ENCODE results near the gene WDR45.
"Not testable (repeated sequence)": the region's sequence is repeated elsewhere in the genome, so short reads cannot be mapped to it uniquely, and the experiment has no call there.

WDR45 gene

DNA sequence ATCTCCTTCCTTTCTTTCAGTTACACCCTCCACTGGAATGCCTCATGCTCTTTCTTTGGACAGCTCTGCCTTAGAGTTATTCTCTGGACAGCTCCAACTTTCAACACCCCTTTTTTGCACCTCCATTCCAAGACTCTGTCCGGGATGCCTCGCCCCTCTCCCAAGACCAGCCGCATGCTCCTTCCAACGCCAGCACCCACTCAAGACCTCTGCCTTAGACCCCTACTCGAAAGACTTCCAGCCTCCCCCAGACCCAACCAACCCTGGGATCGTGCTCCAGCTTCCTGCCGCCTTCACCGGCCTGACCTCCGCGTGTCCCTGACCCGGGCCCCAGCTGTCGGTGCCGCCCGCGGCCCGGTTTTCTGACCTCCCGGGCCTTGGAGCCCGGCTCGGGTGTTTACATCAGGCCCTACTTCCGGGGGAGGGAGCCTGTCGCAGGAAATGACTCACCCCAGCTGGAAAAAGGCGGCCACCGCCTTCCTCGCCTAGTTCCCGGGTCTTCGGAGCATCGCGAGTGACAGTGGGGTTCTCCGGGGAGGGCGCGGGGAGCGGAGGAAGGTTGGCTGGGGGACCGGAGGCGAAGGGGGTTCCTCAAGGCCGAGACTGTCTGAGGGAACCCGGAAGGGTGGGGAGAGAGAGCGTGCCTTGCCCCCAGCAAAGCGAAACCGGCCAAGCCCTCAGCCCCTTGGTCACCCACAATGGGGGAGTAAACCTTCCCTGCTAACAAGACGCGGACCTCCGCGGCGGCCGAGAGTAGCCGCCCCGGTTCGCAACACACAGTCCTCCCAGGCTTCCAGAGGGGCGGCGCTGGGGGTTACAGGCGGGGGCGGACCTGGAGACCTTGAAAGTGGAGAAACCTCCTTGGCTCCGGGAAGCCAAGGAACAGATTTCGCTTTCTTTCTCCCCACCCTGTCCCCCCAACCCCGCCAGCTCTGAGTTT lies at the start of gene WDR45:
Gene WDR45, minus strand, starts transcription at position 399 of the 940 bp plus-strand sequence. CDS start 1,792 bp downstream, outside the sequence.
- FAIRE-seq, result no peak
- DNase-seq (ENCODE audit: insufficient read length, low spot score), result peak; percentile 64

GRCh38 chrX:49129427-49129826 lies 49.7 kb upstream of the WDR45 start:
- DNase-seq (ENCODE audit: insufficient read length, low spot score) (no peak), FAIRE-seq (no peak)

DNA sequence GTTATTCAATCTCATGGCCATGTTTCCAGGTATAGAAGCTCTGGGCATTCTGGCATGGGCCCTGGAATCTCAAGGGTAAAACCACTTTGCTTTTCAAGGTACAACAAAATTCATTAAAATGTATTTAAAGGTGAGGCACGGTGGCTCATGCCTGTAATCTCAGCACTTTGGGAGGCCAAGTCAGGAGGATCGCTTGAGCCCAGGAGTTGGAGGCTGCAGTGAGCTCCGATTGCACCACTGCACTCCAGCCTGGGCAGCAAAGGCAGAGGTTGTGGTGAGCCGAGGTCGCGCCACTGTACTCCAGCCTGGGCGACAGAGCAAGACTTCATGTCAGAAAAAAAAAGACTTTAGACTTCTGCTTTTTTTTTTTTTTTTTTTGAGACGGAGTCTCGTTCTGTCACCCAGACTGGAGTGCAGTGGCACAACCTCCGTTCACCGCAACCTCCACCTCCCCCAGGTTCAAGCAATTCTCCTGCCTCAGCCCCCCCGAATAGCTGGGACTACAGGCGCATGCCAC lies 48.1 kb upstream of the WDR45 start:
- FAIRE-seq; DNase-seq (ENCODE audit: insufficient read length, low spot score): not testable (repeated sequence)

DNA sequence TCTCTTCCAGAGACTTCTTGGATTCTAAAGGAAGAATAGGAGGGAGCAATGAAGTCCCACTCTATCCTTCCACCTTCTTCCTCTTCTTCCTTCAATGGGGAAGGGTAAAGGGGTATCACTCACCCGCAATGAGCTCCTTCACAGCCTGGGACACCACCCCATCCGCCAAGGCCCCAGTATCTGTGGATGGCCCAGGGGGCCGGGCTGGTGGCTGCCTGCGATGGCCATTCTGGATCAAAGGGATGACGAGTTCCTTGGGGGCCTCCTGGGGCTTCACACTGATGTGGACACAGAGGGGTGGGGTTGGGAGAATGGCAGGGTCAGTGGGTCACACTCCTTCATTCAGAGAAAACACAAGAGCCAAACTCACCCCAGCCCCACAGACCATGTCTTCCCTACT lies 42.8 kb upstream of the WDR45 start:
- DNase-seq (ENCODE audit: insufficient read length, low spot score) (no peak), FAIRE-seq (no peak)

- no peak for FAIRE-seq
These were observed 40.4 kb upstream of the WDR45 start for GRCh38 chrX:49120091-49120490.

GRCh38 chrX:49117581-49117980 lies 37.9 kb upstream of the WDR45 start:
- FAIRE-seq (no peak), DNase-seq (ENCODE audit: insufficient read length, low spot score) (no peak)

More at GRCh38 chrX:49120091-49120490, 40.4 kb upstream of the WDR45 start:
- DNase-seq (ENCODE audit: insufficient read length, low spot score), result no peak

GRCh38 chrX:49116716-49117115 lies 37.0 kb upstream of the WDR45 start:
- FAIRE-seq (no peak), DNase-seq (ENCODE audit: insufficient read length, low spot score) (no peak)

DNA sequence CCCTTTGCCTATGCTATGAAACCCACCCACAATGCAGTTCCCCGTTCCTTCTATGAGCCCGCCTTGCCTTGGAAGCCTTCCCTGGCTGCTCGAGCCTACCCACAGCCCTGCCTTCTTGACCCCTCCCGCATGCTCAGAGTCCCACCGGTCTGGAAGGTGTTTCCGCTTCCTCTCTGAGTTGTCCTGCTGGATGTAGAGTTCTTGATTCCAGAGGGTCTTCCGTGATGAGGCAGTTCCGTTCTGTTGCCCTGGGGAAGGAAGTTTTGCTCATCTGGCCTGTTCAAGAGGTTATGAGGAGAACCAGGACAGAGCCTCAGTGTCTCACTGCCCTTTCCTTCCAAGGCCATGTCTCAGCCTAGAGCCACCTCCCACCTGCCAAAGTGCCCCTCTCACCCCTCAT lies 36.4 kb upstream of the WDR45 start:
- DNase-seq (ENCODE audit: insufficient read length, low spot score) (no peak), FAIRE-seq (no peak)

- FAIRE-seq, result no peak
- DNase-seq (ENCODE audit: insufficient read length, low spot score), result no peak
These were observed 32.1 kb upstream of the WDR45 start for GRCh38 chrX:49111791-49112190.

DNA sequence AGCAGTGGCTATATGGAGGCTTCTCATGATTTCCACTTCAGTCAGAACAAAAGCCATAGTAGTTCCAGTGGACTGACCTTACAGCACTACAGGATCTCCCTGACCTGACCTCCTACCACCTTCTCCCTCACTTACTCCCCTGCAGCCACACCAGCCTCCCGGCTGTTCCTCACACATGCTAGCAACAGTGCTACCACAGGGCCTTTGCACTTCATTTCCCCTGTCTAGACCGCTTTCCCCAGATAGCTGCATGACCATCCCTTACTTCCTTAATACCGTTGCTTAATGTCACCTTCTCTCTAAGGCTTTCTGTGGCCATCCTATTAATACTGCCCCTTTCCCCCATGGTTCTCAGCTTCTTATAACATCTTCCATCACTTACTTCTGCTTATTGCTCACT lies 30.7 kb upstream of the WDR45 start:
- DNase-seq (ENCODE audit: insufficient read length, low spot score), result no peak

GRCh38 chrX:49108641-49109040 lies 29.0 kb upstream of the WDR45 start:
- FAIRE-seq (no peak), DNase-seq (ENCODE audit: insufficient read length, low spot score) (no peak)

More for the DNA sequence above, 30.7 kb upstream of the WDR45 start:
- no peak for FAIRE-seq

DNA sequence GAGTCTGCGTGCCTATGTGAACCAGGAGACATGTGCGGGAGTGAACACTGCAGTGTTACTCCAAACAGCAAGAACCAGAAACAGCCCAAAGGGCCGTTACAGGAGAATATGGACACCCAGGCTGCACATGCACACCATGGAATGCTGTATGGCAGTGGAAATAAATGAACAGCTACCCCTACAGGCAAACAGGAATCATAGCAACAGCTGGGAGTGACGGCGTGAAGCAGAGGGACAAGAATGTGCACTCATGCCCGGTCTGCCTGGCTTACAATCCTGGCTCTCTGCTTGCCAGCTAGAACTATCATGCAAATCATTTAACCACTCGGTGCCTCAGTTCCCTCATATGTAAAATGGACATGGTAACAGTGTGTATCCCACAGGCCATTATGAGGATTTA lies 27.2 kb upstream of the WDR45 start:
- FAIRE-seq (no peak), DNase-seq (ENCODE audit: insufficient read length, low spot score) (peak; percentile 17)

DNA sequence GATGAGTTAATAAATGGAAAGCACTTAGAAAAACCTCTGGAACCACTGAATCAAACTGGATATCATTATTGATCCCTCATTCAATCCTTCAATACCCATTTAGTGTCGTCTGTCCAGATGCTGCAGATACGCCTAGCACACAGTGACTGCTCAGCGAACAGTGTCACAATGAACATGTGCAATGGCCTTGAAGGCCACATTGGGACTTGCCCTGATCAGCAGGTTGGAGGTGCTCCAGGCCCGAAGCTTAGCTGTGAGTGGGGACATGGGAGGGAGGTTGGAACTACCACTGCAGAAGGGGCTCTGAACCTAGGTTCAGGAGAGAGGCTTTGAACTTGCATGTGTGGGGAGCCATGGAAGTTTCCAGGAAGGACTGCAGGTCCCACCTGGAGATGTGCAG lies 26.6 kb upstream of the WDR45 start:
- FAIRE-seq (no peak), DNase-seq (ENCODE audit: insufficient read length, low spot score) (no peak)

- FAIRE-seq, result no peak
- no peak for DNase-seq (ENCODE audit: insufficient read length, low spot score)
These were observed 23.9 kb upstream of the WDR45 start for GRCh38 chrX:49103637-49104036.

GRCh38 chrX:49102190-49102589 lies 22.5 kb upstream of the WDR45 start:
- FAIRE-seq (no peak), DNase-seq (ENCODE audit: insufficient read length, low spot score) (no peak)

- FAIRE-seq, result no peak
These were observed 21.9 kb upstream of the WDR45 start for GRCh38 chrX:49101629-49101984.

DNA sequence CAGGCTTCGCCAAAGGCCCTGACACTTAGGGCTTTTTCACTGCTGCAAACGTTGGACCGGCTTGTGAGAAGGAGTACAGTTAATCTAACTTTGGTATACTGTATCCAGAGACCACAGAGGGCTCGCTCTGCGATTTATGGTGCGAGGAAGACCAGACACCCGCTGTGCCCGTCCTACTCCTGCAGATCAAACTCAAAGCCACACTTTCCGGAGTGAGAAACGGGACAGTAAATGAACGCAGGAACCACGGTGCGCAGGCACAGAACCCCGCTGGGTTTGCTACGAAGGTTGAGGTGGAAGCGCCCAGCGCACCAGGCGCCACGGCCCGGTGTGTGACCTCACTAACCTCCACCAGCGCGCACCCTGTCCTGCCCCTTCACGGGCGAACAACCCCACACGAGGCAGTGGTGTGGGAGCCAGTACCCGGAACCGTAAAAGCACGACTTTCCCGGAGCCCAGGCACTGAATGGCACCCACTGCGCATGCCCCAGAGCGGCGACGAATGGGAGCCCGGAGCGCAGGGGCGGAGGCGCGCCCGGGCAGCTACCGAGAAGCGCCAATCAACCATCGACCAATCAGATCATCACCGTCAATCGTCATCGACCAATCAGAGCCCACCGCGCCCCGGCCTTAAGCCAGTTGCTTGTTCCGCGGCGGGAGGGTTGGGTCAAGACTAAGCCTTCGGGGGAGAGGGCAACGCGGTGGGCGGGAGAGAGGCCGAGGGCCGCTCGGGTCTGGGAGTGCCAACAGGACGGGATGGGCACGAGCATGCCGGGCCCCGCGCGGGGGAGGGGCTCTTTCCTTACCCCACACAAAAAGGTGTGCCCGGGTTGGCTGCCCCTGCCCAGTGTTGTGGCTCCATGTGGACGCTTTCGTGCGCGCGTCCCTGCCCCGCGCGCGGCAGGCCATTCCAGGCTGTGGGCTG lies 21.3 kb upstream of the WDR45 start:
- peak; percentile 89 for DNase-seq (ENCODE audit: insufficient read length, low spot score)
- no peak for FAIRE-seq

More at GRCh38 chrX:49101629-49101984, 21.9 kb upstream of the WDR45 start:
- DNase-seq (ENCODE audit: insufficient read length, low spot score), result no peak

DNA sequence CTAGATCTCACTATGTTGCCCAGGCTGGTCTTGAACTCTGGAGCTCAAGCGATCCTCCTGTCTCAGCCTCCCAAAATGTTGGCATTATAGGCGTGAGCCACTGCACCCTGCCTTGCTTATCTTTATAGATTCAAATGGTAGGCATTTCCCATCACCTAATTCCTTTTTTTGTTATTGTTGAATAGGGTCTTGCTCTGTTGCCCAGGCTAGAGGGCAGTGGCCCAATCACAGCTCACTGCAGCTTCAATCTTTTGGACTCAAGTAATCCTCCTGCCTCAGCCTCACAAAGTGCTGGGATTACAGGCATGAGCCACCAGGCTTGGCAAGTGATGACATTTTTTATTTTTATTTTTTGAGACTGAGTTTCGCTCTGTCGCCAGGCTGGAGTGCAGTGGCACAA lies 16.7 kb upstream of the WDR45 start:
- DNase-seq (ENCODE audit: insufficient read length, low spot score) (no peak), FAIRE-seq (no peak)

DNA sequence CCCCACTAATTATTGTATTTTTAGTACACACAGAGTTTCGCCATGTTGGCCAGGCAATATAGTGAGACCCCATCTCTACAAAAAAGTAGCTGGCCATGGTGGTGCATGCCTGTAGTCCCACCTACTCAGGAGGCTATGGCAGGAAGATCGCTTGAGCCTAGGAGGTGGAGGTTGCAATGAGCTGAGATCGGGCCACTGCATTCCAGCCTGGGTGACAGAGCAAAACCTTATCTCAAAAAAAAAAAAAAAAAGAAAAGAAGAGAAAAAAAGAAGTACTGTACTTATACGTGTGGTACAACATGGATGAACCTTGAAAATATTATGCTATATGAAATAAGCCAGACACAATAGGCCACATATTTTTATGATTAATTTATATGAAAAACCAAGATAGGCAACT lies 9.9 kb upstream of the WDR45 start:
- DNase-seq (ENCODE audit: insufficient read length, low spot score) (no peak), FAIRE-seq (no peak)

DNA sequence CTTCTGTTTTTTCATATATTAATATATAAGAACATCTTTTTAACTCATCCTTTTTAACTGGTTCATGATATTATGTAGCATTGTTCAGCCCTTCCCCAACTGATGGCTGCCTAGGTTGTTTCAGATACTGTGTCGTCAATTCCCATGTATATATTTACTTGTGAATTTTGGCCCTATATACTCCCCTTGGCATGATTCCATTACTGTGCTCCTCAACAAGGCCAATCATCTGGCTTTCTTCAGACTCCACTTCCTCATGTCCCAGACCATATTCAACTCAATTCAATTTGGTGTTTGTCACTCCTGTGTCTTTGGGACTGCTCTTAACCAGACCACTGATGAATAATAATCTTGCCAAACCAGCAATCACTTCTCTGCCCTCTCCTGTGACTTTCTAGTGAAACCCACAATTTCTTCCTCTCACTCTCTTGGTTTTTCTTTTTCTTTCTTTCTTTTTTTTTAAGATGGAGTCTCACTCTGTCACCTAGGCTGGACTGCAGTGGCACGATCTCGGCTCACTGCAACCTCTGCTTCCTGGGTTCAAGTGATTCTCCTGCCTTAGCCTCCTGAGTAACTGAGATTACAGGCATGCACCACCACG lies 2.7 kb upstream of the WDR45 start:
- no peak for DNase-seq (ENCODE audit: insufficient read length, low spot score)
- FAIRE-seq, result no peak

GRCh38 chrX:49077941-49078340 lies 1.7 kb downstream of the WDR45 start:
- FAIRE-seq (no peak), DNase-seq (ENCODE audit: insufficient read length, low spot score) (no peak)

Measured in HTR-8/SVneo (cell line).